Endothelial cell (in vitro differentiated cells): ENCODE results near the gene TMEM184B. TPM values are rescaled to one million over a fixed set of nuclear protein-coding genes. Genes with fewer than 3 reads are reported as not detected.

Source experiments
- DNase-seq: peaks from one replicate; pipeline ENCODE4 v3.0.0; 2021; ENCODE audit warnings: low spot score
- H3K27ac Mint-ChIP-seq: one replicate; pipeline ENCODE4 v1.8.0; 2021; ENCODE audit warnings: mixed read lengths, inconsistent platforms; ENCODE audit not compliant: unreplicated experiment
- H3K27me3 Mint-ChIP-seq: one replicate; pipeline ENCODE4 v1.8.0; 2021; ENCODE audit warnings: mild to moderate bottlenecking, moderate library complexity, mixed read lengths, inconsistent platforms; ENCODE audit not compliant: unreplicated experiment
- H3K36me3 Mint-ChIP-seq: one replicate; pipeline ENCODE4 v1.8.0; 2021; ENCODE audit warnings: mild to moderate bottlenecking, low read depth, mixed read lengths, inconsistent platforms; ENCODE audit not compliant: unreplicated experiment
- H3K4me1 Mint-ChIP-seq: one replicate; pipeline ENCODE4 v1.8.0; 2021; ENCODE audit warnings: mild to moderate bottlenecking, mixed read lengths, inconsistent platforms; ENCODE audit not compliant: unreplicated experiment
- H3K4me3 Mint-ChIP-seq: one replicate; pipeline ENCODE4 v1.8.0; 2021; ENCODE audit warnings: mild to moderate bottlenecking, mixed read lengths, inconsistent platforms; ENCODE audit not compliant: unreplicated experiment
- H3K9me3 Mint-ChIP-seq: one replicate; pipeline ENCODE4 v1.8.0; 2021; ENCODE audit warnings: mixed read lengths, inconsistent platforms; ENCODE audit not compliant: unreplicated experiment
- total RNA-seq: library from RNA; stranded (reverse); fragmentation: NEBNext Ultra II Directional; extraction: Animal tissue kit (Norgen Biotek cat#: 25700); gene quantifications from one replicate; pipeline ENCODE4 v1.2.1, GENCODE V29; 2021; ENCODE audit not compliant: unreplicated experiment
- TF ChIP-seq, protein P1 (sequence below): fragments of 200-600 bp; sonication (generic); IDR thresholded peaks from one replicate; pipeline ENCODE4 v1.5.0; 2021; ENCODE audit warnings: antibody characterized with exemption; ENCODE audit not compliant: unreplicated experiment

The TMEM184B gene
- total RNA-seq, 1 donor from 2014 or later = 59.8 TPM

DNA sequence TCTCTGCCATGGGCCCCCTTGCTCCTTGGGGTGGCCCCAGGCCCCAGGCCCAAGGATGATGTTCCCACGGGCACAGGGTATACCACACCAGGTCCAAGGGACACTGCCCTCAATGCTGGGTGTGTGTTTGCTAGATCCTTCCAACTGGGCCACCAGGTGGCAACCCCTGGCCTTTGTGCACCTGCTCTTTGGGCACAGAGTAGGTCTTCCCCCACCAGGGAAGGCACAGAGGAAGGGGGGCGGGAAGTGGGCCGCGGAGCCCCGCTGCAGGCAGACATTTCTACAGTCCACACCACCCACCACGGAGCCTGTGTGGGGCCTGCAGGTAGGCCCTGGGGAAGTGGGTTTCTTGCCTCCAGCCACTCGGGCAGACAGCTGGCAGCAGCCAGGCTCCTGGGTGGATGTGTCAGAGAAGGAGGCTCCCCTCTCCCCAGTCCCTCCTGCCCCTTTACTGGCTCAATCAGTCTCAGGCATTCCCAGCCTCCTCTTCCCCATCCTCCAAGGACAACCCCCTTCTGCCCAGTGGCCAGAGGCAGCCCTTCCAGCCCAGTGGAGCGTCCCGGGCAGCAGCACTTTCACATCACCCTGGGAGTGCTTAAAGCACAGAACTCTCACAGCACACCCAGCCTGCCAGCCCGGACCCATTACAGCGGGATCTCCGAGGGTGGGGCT lies 49.4 kb downstream of the TMEM184B start:
- Mint-ChIP-seq H3K4me1 (peaks cover 15% of the 10 kb centered on the region), H3K36me3 (peaks cover 15% of the 10 kb centered on the region)

DNA sequence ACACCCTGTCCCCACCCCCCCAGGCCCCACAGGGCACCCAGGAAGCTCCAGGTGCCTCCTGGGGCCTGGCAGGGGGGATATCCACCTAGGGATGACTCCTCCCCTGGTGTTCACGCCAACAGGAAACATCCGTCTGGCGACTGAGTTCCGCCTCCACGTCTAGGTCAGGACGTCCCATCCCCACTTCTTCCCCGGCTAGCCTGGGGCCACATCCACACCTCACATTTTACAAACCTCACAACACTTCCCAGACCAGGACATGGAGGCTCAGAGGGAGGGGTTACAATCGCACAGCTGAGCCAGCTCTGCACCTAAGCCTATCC lies 50.1 kb downstream of the TMEM184B start:
- Mint-ChIP-seq H3K27me3 (peaks cover 21% of the 10 kb centered on the region), H3K4me3 (no peak overlapping the region), H3K27ac (no peak overlapping the region), H3K36me3 (peaks cover 14% of the 10 kb centered on the region), H3K4me1 (peaks cover 20% of the 10 kb centered on the region), H3K9me3 (no peaks in the 10 kb centered on the region)
- TF ChIP-seq, protein P1, sequence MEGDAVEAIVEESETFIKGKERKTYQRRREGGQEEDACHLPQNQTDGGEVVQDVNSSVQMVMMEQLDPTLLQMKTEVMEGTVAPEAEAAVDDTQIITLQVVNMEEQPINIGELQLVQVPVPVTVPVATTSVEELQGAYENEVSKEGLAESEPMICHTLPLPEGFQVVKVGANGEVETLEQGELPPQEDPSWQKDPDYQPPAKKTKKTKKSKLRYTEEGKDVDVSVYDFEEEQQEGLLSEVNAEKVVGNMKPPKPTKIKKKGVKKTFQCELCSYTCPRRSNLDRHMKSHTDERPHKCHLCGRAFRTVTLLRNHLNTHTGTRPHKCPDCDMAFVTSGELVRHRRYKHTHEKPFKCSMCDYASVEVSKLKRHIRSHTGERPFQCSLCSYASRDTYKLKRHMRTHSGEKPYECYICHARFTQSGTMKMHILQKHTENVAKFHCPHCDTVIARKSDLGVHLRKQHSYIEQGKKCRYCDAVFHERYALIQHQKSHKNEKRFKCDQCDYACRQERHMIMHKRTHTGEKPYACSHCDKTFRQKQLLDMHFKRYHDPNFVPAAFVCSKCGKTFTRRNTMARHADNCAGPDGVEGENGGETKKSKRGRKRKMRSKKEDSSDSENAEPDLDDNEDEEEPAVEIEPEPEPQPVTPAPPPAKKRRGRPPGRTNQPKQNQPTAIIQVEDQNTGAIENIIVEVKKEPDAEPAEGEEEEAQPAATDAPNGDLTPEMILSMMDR = no peak
- DNase-seq = no peak

More for the DNA sequence above, 49.4 kb downstream of the TMEM184B start:
- DNase-seq = no peak
- TF ChIP-seq, protein P1 = no peak
- Mint-ChIP-seq H3K27ac (peak overlapping the region; percentile 37), H3K4me3 (no peak overlapping the region), H3K27me3 (peaks cover 21% of the 10 kb centered on the region), H3K9me3 (no peaks in the 10 kb centered on the region)

DNA sequence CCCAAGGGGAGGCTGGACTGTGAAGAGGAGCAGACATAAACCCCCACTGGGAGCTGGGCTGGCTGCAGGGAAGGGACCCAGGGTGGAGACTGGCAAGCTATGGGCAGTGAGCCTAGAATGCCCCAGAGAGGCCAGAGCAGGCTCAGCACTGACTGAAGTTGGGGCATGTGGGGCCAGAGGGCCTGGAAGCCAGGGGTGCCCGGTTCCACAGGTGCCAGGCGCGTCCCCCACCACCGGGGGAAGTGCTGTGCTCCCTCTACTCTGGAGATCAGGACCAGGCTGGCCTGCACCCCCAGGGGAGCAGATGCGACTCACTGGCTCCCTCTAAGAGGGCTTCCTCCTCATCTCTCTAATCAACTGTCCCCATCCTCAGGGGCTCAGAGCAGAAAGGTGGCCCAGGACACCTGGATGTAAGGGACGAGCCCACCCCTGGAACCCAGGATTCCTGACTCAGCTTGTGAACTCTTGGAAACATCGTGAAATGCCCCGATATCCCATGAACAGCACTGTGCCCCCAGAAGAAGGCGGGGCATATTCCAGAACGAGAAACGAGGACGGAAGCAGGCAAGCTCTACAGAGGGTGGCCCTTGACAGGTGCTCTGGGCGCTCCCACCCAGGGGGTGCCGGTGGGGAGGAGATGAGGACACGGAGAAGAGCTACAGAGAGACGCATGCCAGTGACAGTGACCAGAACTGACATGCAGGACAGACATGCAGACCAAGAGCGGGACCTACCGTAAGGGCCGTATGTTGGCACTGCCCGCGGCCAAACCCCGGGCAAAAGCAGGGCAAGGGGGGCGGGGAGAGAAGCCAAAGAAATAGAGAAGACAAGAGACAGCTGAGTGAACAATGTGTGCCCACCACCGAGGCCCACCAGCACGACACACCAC lies 50.7 kb downstream of the TMEM184B start:
- H3K27me3 Mint-ChIP-seq = peaks cover 20% of the 10 kb centered on the region
- TF ChIP-seq, protein P1 = no peak

DNA sequence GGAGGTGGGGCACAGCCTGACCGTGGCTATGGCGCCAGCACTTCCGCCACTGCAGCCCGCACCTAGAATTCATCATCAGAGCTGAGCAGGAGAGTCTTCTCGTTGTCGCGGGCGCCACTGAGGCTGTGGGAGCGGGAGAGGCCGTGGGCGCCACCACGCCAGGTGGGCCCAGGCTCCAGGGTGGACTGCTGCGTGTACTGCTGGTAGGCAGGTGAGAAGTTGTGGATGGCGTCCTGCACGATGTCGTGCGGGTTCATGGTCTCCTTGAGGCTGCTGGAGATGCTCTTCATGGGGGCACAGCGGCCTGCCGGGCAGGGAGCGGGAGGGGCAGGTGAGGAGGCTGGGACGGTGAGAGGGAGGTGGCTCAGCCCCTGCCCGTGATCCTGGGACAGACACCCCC lies 51.4 kb downstream of the TMEM184B start:
- no peak overlapping the region for H3K4me3 Mint-ChIP-seq
- DNase-seq = no peak
- peaks cover 20% of the 10 kb centered on the region for H3K4me1 Mint-ChIP-seq
- H3K27ac Mint-ChIP-seq = no peak overlapping the region
- H3K9me3 Mint-ChIP-seq = no peaks in the 10 kb centered on the region
- peaks cover 13% of the 10 kb centered on the region for H3K36me3 Mint-ChIP-seq
- H3K27me3 Mint-ChIP-seq = peaks cover 20% of the 10 kb centered on the region
- TF ChIP-seq, protein P1 = no peak

More for the DNA sequence above, 50.7 kb downstream of the TMEM184B start:
- Mint-ChIP-seq H3K4me1 (peaks cover 20% of the 10 kb centered on the region), H3K27ac (peak overlapping the region; percentile 24), H3K36me3 (peaks cover 11% of the 10 kb centered on the region), H3K9me3 (no peaks in the 10 kb centered on the region), H3K4me3 (peak overlapping the region; percentile 69)
- no peak for DNase-seq
